Raji (cell line): Measurements from ENCODE around the gene MMD.

ENCODE experiments used
- POLR2A ChIP-seq: IDR thresholded peaks from 2 replicates; pipeline ENCODE4 v1.6.1; 2011; ENCODE audit warnings: low read depth, low read length, control low read depth; ENCODE audit not compliant: insufficient read depth

The MMD gene

DNA sequence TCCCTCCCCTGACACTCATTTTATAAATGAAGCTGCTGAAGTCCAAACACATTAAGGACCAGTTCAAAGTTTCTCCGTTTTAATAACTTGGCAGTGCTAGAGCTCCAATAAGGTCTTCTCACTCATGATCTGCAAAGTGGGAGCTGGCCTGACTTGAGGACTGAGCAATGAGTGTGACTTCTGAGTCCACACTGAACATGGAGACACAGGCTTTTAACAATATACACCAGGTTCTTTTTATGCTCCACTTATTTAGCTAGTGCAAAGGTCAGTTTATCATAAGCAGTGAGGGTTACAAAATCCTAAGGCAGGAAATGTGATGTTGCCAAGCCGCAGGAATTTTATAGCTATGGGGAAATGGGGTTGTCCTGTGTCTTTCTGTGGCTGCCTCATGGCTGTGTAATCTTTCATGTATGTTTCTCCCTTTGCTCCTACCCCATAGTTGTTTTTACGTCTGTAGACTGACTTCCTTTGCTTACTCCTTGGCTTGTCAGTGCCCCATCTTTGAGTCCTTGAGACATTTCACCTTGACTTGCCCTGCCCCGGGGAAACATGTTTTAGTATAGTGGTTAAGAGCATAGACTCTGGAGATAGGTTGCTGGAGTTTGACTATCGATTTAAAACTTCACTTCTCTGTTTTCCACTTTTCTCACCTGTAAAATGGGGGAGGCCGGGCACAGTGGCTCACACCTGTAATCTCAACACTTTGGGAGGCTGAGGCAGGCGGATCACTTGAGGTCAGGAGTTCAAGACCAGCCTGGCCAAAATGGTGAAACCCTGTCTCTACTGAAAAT is 12.2 kb upstream of the MMD start:
- TF ChIP-seq POLR2A, result no peak

DNA sequence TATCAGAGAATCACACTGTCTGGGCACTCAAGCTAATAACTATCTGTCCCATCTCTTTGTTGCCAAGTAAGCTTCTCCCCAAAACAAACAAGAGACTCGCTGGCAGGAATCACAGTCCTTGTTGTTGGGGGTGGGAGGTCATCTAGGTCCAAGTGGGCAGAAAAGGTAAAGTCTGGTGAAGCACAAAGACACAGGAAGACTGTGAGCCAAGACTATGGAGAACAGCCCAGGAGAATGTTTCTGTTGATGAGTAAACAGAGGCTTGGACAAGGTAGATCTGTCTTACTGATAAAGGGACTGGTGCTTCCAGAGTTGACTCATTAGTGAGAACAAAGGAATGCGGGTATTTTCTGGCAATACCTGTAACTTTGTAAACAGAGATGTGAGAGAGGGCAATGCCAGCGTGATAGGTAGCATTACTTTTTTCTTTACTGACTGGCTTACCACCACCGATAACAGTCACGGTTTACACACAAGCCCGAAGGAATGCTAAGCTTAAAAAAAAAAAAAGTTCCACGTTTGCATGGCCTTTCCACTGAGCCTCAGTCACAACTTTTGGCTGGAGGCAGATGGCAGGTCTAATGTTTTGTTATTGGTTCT is 11.5 kb upstream of the MMD start:
- TF ChIP-seq POLR2A, result no peak

DNA sequence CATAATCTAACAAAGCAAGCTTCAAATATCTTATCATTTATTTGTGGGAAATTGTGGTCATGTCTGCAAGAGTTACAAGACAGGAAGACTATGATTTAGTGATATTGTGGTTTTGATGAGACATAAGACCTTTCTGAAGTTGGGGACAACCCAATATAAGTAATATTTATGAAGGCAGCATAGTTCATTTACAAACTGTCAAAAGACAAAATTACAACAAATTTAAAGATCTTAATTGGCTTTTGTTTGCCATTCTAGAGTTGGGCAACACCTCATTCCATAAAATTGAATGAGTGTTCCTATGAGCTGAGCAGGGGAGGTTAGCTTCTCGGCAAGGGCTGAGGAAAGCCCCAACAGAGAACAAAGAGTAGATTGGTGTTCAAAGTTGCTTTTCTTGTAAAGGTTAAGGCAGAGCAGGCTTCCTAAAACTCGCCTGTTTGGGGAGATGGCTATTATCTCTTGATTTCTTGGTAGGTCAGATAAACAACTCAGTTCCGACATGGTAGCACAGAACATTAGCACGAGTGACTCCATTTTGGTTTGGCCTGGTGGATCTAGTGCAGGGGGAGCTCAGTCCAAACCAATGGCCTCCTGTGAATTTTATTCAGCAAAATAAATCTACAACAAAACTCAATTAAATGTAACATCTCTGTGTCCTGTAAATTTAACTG is 10.9 kb upstream of the MMD start:
- no peak for TF ChIP-seq POLR2A

DNA sequence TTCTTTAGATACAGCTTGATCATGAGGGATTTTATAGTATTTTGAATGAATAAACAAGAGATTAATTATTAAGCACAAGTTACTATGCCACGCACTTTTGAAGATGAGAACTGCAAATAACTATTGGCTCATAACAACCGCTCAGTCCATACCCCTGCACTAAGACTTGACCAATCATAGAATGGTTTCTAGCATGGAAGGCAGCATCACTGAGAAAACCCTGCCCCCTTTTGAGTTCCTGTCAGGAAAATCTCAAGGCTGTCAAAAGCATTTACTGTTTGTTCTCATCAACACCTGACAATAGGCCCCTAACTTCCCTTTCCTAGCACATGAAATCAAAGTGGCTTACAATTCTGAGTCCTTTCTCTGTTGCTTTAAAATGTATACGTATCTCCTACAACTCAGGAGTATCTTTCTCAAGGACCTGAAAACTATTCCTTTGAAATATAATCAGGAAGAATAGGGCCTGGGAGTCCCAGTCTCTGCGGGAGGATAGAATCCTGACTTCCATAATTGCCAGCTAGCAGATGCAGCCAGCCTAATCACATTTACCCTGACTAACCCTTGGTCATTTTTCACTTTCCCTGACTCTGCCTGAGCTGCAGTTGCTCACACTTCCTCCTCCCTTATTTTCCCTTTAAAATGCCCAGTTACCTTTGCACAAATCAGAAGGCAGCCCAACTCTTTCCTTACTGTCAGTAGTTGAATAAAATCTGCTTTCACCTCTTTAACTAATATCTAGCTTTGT is 9.1 kb upstream of the MMD start:
- TF ChIP-seq POLR2A, result no peak

DNA sequence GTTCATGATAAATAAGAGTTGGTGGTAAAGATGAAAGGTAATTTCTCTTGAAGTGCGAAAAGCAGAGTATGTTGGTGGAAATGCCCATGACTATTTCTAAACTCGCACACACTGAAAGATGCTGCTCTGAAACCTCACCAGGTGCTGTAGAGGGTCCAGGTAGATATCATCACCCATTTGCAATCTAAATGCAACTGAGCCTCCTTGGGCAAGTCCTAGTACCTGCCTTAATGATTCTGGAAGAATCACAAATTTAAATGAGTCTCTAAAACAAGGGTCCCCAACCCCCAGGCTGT is 5.9 kb upstream of the MMD start:
- no peak for TF ChIP-seq POLR2A

DNA sequence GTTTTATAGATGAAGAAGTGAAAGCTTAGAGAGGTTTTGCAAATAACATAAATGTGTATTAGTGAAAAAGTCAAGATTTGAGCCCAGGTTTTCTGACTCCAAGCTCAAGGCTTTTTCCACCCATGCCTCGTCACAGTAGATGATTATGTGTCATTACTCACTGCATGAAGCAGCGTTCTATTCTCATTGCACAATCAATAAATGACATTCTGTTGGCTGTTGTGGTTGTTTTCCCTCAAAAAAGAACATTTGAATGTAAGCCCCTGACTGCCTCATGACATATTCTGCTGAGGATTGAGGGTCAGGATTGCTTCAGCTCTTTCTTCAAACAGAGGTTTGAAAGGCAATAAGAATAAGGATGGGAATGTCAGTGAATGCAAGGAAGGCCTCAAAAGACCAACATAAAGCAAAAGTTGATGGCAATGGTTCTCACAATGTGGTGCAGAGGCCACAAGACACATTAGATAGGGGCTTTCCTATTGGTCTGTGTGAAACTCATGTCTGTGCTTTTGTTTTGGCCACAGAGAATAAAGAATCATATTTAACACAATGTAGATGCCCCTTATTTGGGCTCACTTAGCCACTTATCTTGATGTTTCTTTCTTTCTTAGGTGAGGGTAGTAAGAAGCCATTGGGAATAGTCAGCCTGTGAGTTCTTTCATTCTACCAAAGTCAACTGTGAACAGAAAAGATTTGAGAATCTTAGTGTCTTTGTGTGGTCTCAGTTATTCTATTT is 5.4 kb upstream of the MMD start:
- no peak for TF ChIP-seq POLR2A

DNA sequence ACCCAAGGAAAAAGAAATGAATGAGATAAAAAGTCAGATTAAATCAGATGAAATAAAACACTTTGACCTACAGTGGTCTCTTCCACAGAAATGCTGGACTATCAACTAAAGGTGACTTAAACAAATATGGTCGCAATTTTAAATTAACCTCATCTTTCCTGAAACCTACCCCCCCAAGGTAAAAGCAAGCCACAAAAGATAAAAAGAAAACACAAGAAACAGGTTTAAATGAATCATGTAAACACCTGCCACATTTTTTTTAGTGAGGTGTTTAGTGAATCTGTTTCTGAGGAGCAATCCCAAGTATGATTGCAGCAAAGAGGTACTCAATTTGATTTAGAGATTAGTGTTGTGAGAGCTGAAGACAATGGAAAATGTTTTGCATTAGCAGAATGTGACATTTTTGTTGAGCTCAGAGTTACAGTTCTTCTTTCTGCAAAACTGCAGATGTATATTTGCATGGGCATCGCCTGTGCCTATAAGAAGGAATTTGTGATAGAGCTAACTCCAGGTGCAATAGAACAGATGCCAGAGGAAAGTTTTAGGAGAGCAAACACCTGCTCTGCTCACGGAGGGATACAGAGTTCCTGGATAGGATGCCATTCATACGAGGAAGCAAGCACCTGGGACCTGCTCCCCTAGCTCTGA is 3.4 kb upstream of the MMD start:
- no peak for TF ChIP-seq POLR2A

DNA sequence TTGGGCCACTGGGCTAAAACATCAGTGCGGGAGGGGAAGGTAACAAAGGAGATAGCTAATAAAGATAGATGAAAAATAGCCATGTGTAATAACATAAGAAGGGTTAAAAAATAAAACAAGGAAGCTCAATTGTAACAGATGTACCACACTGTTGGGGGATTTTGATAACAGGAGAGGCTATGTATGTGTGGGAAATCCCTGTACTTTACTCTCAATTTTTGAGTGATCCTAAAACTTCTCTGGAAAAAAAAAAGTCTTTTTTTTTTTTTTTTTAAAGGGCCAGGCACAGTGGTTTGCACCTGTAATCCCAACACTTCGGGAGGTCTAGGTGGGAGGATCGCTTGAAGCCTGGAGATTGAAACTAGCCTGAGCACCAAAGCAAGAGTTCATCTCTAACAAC is 1.9 kb upstream of the MMD start:
- TF ChIP-seq POLR2A, result no peak

DNA sequence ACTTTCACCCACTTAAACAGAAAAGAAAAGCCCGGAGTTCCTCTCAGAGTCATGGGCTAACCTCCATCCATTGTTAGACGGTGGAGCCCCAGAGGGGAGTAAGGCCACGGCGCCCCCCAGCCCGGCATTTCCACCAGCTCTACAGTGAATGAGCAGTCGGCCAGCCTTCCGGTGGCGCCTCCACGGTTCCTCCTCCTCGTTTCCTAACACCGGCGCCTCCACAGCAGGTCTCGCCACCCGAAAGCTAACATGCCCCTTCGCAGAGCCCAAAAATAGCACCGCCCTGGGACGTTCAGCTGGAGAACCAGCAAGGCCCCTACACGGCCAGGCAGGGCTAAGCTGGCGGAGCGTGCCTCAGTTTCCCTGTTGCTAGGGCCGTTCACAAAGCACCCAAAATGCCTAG is 858 bp downstream of the MMD start:
- peak; percentile 19; the same call in 1 of the 2 replicates for TF ChIP-seq POLR2A

DNA sequence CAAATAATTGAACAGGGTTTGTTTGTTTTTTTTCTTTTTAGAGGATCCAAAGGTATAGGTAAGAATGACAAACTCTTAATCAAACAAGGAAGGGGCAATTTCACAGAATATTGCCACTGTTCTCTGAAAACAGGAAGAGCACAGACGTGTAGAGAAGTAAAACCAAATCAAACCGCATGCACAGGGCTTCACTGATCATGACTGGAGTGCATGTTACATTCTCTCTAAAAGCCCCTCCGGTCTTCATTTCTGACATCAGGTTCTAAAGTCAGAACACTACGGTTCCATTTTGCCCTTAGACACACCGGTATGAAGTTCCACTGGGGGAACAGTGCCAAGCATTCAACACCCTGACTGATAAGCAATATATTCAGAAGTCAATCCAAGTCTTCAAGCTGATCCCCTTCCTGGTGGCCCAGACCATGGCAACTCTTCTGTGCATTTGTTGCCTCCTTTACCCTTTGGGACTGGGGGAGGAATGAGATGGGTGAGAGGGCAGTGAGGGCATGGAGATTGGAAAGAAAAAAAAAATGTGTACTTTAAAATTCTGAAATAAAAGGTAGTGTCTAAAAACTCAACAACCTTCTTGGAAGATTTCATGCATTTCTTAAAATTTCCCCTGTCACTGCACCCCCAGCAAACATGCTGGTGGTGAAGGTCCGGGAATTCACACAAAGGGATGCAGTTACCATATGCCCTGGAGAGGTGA is 1.4 kb downstream of the MMD start:
- peak; percentile 60 for TF ChIP-seq POLR2A

DNA sequence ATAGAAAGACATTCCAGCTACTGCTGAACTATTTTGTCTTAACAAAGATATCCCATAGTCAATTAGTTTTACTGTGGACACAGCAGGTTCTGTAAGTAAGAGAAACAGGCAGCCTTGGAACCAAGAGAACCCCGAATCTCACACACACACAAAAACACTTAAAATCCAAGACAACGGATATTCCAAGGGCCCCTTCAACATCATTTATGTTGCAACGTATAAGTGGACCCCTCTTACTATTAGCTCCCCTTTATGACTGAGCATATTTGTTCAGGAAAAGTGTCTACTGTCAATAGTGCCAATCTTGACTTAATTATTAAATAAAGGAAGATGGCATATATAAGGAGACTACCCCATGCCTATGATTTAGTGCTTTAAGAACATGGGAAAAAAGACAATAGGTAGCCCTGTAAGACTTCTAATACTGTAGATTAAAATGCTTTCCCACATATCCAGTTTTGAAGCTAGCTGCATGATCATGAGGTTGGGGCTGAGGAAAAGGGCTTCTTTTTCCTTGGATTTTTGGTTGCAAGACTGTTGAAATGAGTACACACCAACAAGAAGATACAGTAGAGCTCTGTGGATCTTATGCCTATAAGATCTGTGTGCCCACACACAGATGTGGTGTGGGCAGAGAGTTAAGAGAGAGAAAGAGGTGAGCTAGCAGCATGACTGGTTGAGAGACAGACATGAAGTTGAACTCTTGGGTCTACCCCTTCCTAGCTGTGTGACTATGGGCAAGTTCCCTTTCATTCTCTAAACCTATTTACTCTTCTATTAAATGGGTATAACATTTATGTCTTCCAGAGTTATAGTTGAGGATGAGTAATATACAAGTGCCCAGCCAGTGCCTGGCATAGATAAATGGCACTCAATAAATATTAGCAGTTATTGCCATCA is 3.0 kb downstream of the MMD start:
- no peak for TF ChIP-seq POLR2A

DNA sequence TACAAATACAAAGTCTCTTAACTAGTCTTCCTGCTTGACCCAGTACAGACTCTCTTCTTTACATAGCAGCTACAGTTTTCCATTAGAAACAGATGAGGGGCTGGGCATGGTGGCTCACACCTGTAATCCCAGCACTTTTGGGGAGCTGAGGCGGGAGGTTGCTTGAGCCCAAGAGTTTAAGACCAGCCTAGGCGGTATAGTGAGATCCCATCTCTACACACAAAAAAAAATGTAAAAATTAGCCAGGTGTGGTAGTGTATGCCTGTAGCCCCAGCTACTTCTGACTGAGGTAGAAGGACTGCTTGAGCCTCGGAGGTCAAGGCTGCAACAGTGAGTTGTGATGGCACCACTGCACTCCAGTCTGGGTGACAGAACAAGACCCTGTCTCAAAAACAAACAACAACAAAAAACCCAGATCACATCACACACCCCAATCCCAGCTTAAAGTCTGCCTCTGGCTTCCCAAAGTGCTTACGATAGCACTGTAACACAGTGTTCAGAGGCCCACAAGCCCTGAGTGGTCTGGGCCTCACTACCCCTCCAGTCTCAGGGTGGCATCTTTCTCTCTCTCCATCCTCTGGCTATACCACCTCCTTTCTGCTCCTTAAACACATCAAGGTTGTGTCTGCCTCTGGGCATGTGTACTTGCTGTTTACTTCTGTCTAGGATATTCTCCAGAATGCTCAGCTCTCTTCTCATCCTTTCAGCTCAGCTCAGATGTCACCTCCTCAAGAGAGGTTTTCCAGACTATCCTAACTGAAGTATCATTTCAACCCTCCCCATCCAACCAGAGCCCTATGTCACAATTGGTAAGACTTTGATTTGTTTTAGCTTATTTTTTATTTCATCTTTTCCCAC is 4.0 kb downstream of the MMD start:
- no peak for TF ChIP-seq POLR2A

DNA sequence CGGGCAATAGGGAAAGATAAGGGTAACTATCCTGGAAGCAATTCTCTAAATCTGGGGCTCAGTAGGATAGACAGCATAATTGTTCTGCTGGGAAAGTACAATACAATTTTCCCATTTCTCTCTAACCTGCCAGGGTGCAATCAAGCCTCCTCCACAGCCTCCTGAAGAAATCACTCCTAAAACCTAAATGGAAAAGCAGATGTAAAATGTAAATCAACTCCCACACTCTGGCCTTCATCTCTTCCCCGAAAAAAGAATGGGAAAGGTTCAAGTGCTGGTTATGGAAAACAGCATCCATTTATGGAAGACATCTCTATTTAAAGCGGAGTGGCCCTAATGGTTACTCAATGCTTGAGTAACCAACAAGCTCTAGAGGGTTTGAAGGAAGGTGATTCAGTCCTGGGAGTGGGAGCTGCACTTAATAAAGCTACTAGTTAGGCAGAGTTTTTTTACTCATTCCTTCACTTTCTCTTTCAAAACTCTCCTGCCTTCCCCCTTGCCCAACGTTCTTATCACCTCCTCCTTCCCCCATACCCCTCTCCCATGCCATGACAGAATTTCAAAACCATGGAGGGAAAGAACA is 5.1 kb downstream of the MMD start:
- TF ChIP-seq POLR2A, result no peak
